HG02943 (cell line): ENCODE results near the gene ATG4B.

Experiments used
- ATAC-seq: cut with Tn5 transposase; IDR thresholded peaks from one replicate; pipeline ENCODE4 v1.9.1; 2021; ENCODE audit warnings: mild to moderate bottlenecking, low read depth, moderate library complexity; ENCODE audit not compliant: unreplicated experiment

ATG4B gene

DNA sequence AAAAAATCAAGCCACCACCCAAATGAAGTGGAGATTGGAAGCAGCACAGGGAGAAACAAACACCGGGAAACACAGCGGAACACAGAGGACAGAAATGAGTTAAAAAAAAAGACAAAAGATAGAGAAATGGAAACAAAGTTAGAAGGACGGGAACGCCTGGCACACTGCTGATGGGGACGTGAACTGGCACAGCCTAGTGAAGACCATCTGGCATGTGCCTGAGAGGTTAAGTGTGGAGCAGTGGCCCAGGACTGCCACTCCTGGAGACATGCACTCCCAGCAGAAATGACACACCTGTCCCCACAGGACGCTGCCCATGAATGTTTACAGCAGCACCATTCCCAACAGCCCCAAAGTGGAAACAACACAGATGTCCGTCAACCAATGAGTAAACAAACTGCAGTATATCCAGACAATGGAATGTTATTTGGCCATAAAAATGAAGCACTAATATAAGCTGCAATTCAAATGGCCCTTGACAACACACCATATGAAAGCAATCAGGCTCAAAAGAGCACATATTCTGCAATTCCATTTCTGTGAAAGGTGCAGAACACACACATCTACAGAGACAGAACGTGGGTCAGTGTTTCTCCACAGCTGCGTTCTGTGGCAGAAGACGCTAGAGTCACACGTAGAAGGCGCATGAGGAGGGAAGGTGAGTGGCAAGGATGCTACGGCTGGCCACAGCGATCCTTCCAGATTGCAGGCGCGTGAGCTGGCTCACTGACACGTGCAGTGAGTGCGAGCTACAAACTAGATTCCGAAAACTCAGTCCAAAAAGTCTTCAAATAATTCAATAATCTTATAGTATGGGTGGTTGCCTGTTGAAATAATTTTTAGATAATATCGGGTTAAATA lies 25.1 kb upstream of the ATG4B start:
- no peak for ATAC-seq

DNA sequence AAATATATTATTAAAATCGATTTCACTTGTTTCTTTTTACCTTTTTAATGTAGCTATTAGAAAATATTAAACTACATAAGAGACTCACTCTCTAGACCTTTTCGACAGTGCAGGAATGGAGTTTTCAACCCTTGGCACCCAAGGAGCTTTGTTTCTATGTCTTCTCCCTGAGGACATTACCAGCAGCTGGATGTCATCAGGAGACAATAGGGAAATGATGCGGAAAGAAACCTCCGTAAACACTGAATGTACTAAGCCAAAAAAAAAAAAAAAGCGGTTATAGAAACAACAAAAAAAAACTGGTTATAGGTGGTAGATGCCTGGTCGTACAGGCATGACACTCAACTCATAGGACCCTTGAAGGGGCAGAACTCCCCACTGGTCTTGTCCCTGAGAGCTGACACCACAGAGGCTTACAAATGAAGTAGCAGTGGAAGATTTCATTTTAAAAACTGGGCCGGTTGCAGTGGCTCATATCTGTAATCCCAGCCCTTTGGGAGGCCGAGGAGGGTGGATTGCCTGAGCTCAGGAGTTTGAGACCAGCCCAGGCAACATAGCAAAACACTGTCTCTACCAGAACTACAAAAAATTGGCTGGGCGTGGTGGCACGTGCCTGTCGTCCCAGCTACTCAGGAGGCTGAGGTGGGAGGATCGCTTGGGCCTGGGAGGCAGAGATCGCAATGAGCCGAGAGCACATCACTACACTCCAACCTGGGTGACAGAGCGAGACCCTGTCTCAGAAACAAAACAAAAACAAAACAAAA lies 24.3 kb upstream of the ATG4B start:
- ATAC-seq, result no peak

DNA sequence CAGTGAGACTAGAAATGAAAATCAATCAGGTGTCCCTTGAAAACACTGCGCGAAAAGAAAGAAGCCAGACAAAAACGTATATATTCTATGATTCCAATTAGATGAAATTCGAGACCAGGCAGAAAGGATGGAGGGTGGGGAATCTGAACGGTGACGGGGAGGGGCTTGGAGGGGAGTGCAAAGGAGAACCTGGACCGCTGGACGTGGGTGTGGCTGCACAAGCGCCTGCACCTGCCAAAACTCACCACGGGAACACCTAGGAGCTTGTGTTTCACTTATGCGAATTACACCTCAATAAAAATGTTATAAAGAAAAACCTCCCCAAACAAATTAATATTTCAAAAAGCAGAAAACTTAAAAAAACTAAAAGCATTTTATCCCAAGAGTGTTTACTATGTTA lies 22.5 kb upstream of the ATG4B start:
- no peak for ATAC-seq

DNA sequence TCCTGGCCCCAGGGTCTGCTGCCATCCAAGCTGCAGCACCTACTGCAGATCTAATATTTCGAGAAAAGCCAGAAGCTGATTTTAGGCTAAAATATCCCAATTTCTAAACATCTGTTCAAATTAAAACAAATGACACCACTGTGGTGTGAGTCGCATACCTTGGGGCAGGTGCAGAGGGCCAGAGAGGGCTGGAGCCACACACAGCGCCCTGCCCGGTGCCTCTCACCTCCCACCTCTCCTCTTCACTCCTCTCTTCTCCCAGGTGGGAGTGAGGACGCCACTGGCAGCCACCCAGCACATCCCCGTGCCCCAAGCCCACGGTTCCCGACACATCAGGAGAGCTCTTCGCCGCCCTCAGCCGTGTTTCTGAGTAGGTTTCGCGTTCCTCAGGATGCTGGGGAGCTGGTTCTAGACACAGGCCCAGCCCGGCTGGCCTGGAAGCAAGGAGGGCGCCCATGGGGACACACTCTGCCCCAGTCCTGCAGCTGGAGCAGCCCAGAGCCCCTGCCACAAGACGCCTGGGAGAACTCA lies 21.9 kb upstream of the ATG4B start:
- ATAC-seq, result no peak

DNA sequence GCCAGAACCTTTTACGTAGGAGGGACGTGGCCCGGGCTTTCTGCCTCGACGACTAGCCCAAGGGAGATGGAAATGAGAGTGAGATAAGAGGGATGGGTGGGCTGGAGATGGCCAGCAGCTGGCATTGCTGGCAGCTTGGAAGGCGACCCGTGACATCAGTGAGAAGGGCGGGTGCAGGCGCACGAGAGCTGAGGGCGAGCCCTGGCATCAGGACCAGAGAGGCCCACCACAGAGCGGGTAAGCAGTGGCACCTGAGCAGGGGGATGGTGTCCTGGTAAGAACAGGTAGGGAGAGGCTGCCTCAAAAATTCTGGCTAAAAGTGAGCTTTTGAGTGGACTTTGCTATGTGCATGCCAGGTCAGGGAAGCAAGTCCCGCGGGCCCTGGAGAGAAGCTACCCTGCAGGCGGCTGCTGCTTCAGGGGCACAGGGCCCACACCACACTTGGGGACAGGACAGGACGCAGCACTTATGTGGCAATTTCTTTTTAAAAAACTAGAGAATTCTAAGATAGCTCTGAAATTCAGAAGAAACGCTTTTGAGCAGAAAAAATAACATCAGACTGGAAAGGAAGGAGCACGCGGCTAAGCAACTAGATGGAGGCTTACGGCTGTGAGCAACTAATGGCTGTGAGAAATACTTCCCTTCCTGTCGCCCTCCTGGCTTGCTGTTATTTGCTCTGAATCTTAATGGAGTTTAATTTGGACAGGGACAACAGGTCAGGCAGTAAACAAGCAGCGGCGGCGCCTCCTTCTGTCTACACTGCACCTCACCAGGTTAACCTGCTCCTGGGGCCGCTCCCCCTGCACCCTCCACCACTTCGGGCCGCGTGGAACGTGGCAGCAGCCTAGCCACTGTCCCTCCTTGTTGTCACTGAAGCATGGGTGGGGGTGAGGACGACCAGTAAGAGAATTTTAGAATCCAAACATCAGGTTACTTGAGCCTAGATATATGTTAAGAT lies 21.0 kb upstream of the ATG4B start:
- ATAC-seq, result no peak

DNA sequence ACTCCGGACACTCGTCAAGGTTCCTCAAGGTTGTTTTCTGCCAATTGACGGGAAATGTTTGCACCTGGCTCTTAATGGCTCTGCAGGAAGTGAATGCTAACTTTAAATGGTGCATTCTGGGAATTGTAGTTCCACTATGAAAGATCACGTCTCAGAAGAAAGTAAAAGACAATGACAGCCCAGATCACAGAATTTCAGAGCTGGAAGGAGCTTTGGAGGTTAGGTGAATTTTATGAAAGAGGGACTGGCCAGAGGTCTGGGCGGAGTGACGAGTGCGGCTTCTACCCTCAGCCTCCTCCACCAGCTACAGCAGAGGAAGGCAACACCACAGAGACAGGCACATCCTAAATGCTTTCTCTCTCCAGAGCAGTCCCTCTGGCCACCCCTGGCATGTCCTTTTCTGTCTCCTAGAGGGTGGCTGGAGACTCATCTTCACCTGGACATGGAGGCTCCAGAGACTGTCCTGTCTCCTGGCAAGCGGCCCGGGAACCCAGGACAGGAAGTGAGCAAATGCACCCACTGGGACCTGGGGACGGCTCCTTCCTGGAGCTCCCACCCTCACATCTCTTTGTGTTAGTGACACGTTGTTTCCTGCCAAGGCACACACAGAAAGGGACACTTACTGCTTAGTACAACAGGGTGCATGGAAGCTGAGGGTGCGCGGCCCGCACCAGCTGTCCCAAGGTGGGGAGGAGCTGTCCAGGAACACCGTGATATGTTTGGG lies 19.9 kb upstream of the ATG4B start:
- no peak for ATAC-seq

DNA sequence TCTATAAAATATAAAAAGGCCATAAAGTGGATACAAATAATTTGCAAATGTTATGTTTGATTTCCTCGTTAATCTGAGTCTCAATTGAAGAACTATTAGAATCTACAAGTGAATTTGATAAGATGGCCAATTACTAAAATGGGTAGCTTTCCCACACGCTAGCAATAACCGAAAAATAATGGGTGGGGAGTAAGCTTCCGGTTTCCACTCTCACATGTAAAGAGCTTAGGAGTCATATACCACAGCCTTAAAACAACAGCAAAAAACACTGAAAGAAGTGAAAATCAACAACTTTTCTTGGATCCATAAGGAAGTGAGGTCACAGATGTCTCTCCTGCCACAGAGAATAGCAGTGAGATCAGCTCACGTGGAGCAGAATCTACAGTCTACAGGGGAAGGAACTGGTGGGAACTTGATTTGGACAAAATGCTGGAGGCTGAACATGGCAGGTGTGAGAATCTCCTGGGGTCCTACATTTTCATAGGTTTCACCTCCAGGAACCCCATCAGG lies 19.1 kb upstream of the ATG4B start:
- no peak for ATAC-seq

DNA sequence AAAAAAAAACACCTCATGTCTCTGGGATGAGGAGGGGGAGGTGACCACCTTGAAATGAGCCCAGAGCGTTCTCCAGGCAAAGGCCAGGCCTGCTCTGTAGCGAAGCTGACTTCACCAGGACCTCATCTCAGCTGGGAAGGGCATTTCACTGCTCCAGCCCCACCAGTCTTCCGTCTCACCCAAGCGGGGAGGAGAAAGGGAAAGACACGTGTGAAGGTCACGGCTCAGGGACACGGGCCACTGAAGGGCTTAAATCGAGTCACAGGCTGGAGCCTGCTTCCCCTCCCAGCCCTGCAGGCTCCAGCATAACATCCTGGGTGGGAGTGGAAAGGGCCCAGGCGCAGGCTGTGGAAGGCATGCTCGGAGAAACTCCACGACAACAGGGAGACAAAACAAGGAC lies 18.7 kb upstream of the ATG4B start:
- no peak for ATAC-seq

DNA sequence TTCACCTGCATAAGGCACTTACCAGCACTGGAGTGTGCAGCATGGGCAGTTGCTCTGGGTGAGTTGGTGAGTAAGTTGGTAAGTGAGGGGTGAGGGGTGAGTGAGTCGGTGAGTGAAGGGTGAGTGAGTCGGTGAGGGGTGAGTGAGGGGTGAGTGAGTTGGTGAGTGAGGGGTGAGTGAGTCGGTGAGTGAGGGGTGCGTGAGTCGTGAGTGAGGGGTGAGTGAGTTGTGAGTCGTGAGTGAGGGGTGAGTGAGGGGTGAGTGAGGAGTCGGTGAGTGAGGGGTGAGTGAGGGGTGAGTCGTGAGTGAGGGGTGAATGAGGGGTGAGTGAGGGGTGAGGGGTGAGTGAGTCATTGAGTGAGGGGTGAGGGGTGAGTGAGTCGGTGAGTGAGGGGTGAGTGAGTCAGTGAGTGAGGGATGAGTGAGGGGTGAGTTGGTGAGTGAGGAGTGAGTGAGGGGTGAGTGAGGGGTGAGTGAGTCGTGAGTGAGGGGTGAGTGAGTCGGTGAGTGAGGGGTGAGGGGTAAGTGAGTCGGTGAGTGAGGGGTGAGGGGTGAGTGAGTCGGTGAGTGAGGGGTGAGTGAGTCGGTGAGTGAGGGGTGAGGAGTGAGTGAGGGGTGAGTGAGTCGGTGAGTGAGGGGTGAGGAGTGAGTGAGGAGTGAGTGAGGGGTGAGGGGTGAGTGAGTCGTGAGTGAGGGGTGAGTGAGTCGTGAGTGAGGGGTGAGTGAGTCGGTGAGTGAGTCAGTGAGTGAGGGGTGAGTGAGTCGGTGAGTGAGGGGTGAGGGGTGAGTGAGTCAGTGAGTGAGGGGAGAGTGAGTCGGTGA lies 17.7 kb upstream of the ATG4B start:
- no peak for ATAC-seq

DNA sequence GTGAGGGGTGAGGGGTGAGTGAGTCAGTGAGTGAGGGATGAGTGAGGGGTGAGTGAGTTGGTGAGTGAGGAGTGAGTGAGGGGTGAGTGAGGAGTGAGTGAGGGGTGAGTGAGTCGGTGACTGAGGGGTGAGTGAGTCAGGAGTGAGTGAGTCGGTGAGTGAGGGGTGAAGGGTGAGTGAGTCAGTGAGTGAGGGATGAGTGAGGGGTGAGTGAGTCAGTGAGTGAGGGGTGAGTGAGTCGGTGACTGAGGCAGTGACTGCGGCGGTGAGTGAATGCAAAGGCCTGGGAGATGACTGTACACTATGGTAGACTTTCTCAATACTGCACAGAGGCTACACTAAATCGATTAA lies 17.1 kb upstream of the ATG4B start:
- ATAC-seq, result no peak

DNA sequence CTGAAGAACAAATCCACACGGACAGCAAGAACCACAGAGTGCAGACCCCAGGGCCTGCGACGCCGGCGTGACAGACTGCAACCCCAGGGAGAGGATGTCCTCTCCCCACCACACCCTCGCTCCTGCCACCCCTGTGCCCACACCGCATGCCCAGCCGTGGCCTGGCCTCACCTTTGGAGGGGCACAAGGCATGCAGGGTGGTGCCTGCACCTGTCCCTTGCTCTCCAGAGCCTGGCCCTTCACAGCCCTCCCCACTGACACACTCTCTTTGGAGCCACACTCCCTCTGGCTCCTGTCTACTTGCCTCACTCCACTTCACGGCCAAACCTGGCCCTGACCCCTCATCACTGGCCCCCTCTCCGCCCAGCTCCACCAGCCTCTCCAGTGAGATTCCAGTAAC lies 9.8 kb upstream of the ATG4B start:
- ATAC-seq, result no peak

DNA sequence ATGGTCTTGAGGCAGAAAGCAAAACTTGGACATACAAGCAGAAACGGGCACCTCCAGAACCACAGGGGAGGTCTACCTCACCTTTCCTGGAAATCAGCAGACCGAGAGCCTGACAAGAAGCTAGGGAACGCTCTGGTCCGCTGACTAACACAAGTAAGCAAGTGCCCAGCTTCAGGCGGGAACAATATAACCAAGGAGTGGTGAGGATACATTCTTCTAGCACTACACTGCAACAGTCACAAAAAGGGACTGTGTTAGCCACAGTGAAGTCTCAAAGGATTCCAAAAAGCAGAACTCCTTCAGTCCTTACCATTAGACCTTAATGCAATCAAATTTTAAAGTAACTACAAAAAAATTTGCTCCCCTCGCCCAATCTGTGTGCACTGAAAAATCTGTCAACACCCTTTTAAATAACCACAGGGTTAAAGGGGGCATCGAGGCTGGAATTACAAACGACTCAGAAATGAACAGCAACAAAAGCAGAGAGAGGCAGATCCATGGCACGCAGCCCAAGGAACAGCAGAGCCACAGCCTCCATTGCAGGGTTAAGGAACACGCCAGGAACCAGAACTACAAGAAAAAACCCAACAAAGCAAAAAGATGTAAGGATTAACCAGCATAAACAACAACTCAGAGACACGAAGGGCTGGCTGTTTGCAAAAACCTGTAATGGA lies 7.6 kb upstream of the ATG4B start:
- no peak for ATAC-seq

DNA sequence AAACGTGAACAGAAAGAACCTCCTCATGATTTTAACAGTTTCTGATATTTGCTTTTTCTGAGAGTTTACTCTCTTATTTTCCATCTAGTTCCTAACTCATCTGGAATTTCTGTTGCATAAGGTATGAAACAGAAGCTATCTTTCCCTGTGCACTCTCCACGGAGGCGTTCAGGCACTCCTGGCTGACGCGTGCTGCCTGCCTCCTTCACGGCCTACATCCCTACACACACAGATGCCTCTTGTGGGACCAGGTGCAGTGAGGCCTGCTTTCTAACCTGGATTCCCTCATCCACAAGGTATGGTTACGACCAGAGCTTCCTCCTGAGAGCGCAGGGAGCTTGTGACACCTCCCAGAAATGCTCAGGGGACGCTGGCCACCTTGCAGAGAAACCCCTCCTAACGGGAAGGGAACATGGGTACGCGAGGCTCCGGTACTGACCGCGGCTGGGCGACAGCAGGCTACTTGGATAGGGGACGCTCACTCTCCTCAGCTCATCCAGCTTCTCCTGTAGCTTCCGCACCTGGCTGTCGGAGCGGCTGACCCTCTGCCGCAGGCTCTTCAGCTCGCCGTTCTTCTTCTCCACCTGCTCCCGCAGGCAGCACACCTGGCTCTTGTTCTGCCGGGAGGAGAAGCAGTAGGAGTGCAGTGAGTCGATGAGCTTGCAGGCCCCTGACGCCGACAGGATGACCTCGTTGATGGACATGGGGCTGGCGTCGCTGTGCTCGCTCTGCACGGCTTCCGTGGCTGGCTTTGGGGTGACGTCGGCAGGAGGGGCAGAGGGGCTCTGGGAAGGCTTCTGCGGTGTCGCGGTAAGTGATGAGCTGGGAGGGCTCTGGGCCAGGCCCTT lies 4.8 kb upstream of the ATG4B start:
- ATAC-seq, result no peak

DNA sequence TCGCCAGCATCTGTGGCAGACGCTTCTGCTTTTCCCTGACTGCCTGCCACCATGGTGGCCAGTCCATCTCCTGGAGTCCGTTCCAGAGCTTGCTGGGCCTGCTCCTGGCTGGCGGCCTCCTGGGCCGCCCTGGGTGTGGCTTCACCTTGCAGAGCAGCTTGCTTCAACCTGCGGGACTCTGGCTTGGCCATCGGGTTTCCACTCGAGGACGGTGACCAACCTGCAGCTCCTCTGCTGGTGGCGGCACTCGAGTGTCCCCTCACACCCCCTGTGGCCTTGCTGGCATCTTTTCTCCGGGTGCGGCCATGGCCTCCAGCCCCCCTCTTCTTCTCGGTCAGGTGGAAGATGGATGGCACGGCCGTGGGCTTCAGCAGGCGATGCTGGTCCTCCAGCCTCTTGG lies 3.9 kb upstream of the ATG4B start:
- no peak for ATAC-seq

DNA sequence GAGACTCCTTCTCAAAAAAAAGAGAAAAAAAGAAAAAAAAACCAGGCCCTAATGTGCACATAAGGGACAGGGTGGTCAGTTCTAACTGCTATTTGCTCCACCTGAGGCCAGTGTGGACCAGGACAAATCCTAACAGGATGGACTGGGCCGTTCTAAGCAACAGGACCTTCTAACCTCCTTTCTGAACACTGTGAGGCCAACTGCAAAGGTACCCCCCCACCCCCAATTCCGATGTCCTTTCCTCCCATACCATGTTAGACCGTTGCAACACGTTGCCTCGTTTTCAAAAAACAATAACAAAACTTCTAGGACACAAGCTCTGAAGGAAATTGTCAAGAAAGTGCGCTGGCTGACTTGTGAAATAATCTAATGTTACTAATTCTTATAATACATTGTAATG lies 1.7 kb upstream of the ATG4B start:
- no peak for ATAC-seq

DNA sequence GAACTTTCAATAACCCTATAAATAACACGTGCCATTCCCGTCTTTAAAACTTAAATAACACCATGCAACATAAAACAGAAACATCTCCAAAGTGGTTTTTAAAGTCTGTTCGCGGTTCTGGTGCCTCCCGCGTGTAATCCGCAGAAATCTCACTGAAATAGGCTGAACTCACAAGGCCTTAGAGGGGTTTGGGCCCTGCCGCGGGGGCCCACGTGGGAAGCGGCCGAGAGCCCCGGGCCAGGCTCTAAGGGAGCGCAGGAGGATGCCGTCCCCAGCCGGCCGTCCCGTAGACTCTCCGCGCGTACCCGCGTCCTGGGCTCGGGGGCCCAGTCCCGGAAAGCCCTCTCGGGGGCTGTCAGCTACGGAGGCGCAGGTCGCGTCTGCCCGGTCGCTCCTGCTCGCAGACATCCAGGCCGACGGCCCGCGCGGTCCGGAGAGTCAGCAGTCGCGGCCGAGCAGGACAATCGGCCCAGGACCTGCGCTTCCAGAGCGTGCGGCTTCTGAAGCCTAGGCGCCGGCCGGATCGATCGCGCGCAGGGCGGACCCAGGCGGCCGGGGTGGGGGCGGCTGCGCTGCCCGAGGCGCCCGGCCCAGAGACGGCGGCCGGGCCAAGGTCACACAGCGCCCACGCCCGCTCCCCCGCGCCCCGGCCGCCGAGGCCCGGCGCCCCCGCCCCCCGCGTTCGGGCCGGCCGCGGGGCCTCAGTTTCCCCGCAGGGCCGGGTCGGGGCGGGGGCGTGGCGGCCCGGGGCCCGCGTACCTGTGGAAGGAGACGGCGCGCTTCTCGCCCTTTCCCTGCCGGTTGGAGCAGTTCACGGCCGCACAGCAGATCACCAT lies 1.1 kb upstream of the ATG4B start:
- peak; percentile 19 for ATAC-seq
